Measurements from ENCODE around the gene HMHB1.

DNA sequence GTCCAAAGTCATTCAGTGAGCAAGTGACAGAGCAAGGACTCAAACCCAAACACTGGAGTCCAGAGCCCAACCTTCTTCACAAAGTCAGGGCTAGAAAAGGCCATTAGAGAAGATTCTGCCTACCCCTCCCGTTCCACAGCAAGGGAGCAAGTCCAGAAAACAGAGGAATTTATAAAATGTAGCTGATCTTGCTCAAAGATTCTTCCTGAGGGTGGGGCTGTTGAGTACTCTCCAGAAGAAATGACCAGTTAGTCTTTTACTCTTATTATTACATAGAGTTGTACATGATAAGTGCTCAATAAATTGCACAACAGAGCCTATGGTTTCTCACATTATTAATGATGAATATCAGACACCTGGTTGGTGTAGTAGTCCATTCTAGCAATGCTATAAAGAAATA lies 39.3 kb upstream of the HMHB1 start:
- TF ChIP-seq POLR2AphosphoS5 (IDR thresholded peaks at IDR 0.05; ENCODE audit: low read depth) (no peak), CTCF (IDR thresholded peaks at IDR 0.05; ENCODE audit: insufficient read depth, low read length) (no peak), GABPA (IDR thresholded peaks at IDR 0.05; ENCODE audit: low read depth) (no peak), REST (IDR thresholded peaks at IDR 0.05; ENCODE audit: insufficient replicate concordance, low read depth) (no peak)

All from HL-60 (cell line).